SK-N-MC (cell line): ENCODE results near the gene IFITM2.

ENCODE experiments used
- EZH2 ChIP-seq: fragments of 200-600 bp; sonication (generic); IDR thresholded peaks from one replicate; pipeline ENCODE4 v1.6.1; 2017; ENCODE audit warnings: antibody characterized with exemption
- POLR2AphosphoS5 ChIP-seq: IDR thresholded peaks from 2 replicates; pipeline ENCODE4 v1.6.1; 2012; ENCODE audit warnings: mild to moderate bottlenecking, low read depth, low read length, borderline replicate concordance

GRCh38 chr11:315516-315994 is 7.9 kb downstream of the IFITM2 start:
- TF ChIP-seq POLR2AphosphoS5: no peak
- no peak for TF ChIP-seq EZH2
